DMS53 (cell line): Measurements from ENCODE around the gene FUT7.
"Not testable (repeated sequence)": the region's sequence is repeated elsewhere in the genome, so short reads cannot be mapped to it uniquely, and the experiment has no call there.

Experiments used
- DNase-seq: peaks from one replicate; lab custom pipeline; 2025; lab: John Stamatoyannopoulos, UW

The FUT7 gene

GRCh38 chr9:137033481-137033880 lies 1.6 kb upstream of the FUT7 start:
- not testable (repeated sequence) for DNase-seq

DNA sequence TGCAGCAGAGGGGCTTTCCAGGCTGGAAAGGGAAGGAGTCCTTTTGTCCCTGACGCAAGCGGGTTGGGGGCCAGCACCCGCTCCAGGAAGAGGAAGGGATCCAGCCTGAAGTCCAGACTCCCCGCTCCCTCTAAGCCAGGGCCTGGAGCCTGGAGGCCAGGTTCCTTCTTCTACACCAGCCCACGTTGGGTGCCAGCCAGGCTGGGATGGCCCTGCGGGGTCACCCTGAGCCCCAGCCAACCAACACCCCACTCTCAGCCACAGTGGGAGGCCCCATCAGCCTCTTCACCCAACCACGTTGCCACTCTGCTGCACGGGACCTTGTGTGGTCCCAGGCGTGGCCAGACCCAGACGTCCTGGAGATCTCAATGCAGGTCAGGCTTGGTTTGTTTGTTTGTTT lies 970 bp upstream of the FUT7 start:
- no peak for DNase-seq

- no peak for DNase-seq
These were observed 1.1 kb downstream of the FUT7 start for GRCh38 chr9:137030538-137031527.

DNA sequence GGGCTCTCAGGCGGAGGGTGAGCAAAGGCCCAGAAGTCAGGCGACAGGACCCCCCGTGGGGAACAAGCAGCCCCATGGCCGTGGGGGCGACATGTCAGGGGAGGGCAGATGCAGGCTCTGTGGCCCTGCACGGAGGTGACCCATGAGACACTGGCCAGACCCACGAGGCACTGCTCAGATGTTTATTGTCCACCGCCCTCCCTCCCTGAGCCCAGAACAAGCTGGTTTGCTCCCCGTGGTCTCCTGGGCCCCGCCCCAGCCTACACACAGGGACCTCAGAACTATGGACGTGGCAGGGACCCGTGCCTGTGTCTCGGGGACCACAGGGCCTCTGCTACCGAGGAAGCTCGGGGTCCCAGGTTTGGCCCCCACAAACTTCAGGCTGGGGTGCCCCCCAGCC lies 1.9 kb downstream of the FUT7 start:
- no peak for DNase-seq

GRCh38 chr9:137029058-137029936 lies 2.6 kb downstream of the FUT7 start:
- peak; percentile 82 for DNase-seq

DNA sequence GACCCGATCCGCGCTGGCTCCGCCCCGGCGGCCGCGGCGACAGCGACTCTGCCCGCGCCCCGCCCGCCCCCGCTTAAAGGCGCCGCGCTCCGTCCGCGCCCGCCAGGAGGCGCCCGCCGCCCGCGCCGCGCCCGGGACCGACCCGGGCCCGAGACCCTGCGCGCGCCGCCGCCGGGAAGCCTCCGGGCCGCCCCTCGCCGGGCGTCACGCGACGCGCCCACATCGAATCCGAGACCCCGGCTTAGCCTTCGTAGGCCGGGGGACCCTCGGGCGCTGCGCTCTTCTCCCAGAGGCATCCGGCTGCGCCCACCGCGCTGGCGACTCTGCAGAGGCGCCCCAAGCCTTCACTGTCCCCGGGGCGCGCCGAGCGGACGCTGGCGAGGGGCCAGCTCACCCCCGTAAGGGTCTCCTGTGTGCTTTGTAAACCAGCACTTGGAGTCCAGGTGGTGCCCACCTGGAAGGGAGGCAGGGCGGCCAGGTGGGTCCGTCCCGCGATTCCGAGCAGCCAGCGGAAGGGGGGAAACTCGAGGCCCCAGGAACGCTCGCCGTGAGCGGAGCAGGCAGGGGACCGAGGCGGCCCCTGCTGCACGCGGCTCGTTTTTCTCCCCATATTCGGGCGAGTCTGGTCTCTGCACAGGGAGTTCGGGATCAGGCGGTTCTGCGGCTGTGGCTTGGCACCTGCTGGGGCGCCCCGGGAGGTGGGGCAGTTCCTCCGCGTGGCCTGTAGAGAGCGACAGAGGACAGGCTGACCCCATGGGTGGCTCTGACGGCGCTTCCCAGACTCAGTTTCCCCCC lies 3.4 kb downstream of the FUT7 start:
- peak; percentile 93 for DNase-seq

- peak; percentile 79 for DNase-seq
These were observed 4.3 kb downstream of the FUT7 start, which contains the start of gene ABCA2 for GRCh38 chr9:137027369-137028262. Gene ABCA2 (minus strand): TSS chr9:137028237. CDS start chr9:137028140, 97 bp downstream.

DNA sequence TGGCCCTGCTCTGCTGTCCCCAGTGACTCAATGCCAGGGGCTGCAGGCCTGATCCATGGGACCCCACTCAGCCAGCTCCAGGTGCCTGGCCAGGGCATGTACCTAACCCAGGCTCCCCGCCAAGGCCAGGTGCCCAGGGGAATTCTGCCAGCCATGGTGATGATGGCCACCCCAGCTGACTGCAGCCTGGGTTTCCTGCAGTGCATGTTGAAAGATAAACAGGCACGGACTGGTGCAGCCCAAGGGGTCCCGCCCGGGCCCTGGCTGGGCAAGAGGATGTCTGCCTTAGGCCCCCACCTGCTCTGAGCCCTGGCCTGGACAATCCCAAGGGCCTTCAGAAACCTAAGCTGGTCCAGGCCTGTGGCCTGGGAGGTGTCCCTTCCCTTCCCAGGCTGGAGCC lies 5.1 kb downstream of the FUT7 start:
- DNase-seq = no peak

- DNase-seq = no peak
These were observed 5.5 kb downstream of the FUT7 start for GRCh38 chr9:137026384-137026783.

- DNase-seq = peak; percentile 97
These were observed 6.3 kb downstream of the FUT7 start for GRCh38 chr9:137025517-137025966.

DNA sequence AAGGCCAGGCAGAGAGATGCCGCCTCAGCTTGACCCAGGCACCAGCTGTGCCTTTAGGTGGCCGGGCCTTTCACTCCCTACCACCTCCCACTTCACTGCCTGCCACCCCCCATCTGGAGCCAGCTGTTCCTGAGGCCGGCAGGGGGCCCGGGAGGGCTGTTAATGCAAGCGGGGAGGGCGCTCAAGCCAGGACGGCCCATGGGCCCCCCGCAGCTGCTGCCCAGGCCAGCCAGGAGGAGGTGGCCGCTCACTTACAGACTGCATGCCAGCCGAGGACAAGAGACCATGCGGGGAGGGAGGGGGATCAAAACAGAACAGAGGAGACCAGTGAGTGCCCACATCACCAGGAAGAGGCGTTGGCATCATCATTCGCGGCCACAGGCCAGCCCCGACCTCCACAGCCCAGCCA lies 8.3 kb downstream of the FUT7 start:
- no peak for DNase-seq

DNA sequence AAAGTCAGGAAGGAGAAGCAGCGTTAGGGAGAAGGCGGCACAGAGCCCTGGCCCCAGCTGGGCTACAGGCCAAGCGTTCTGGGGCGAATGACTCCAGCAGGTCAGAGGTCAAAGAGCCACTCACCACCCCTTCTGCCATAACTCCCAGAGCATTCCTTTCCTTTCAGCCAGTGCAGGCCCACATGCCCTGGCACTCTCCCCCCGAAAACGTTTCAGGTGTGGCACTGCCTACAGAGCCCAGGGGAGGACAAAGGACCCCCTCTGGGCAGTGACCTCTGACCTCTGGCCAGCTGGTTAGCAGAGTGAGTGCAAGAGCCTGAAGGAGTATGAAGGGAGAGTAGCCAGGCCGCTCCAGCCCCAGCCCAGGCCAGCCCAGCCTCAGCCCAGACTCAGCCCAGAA lies 8.7 kb downstream of the FUT7 start:
- no peak for DNase-seq

GRCh38 chr9:137022662-137023008 lies 9.3 kb downstream of the FUT7 start:
- DNase-seq = no peak

DNA sequence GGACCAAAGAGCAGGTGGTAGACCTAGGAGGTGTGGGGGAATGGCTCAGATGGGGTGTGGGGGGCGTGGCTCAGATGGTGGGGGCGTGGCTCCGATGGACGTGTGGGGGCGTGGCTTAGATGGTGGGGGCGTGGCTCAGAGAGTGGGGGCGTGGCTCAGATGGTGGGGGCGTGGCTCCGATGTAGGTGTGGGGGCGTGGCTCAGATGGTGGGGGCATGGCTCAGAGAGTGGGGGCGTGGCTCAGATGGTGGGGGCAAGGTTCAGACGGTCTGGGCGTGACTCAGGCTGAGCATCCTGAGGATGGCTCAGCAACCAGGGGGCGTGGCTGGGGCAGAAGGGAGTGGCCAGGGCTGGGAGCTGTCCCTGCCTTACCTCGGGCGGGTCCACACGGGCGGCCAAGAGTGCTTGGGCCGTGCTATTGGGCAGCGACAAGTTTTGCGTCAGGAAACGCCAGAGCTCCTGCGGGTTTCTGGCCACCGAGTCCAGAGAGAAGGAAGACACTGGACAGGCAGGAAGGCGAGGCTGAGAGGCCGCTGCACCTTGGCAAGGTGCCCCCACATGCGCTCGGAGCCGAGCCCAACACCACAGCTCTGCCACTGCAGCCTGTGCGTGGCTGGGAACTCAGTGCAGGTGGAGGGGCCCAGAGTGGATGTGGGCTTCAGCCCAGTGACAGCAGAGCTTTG lies 9.8 kb downstream of the FUT7 start:
- peak; percentile 87 for DNase-seq

DNA sequence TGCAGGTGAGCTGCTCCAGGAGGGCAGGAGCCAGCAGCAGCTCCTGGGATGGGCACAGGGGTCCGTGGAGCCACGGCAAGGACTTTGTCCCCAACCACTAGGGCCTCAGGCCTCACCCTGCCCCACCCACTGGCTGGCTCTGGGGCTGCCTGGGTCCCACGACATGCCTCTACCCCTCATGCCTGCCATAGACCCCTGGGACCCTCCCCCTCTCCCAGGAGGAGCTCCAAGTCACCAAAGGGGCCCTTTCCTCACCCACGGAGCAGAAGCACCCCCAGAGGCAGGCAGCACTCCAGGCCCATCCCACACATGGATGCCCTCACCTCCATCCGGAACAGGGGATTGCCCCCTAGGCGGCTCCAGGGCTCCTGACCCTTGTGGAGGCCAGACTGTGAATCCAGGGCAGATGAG lies 10.3 kb downstream of the FUT7 start:
- no peak for DNase-seq

GRCh38 chr9:137020771-137021567 lies 10.9 kb downstream of the FUT7 start:
- DNase-seq = no peak

GRCh38 chr9:137019891-137020683 lies 11.8 kb downstream of the FUT7 start:
- no peak for DNase-seq

- DNase-seq = no peak
These were observed 12.9 kb downstream of the FUT7 start for GRCh38 chr9:137018761-137019559.
